Effector memory CD4-positive, alpha-beta T cell (primary cell): ENCODE data around the gene GRB7.

Experiments
- DNase-seq, 3 donors: peaks; one replicate each; pipeline ENCODE4 v3.0.0-alpha.2; 2020
- H3K27ac ChIP-seq: 2 replicates; pipeline ENCODE4 v1.7.0; 2013; ENCODE audit warnings: mild to moderate bottlenecking, low read length, moderate library complexity; ENCODE audit not compliant: insufficient read depth, poor library complexity, severe bottlenecking
- H3K27me3 ChIP-seq: replicated peaks from 2 replicates; pipeline ENCODE4 v1.7.0; 2013; ENCODE audit warnings: mild to moderate bottlenecking, low read length; ENCODE audit not compliant: insufficient read depth, control insufficient read depth, poor library complexity, severe bottlenecking
- H3K36me3 ChIP-seq: 2 replicates; pipeline ENCODE4 v1.7.0; 2013; ENCODE audit warnings: mild to moderate bottlenecking, low read length, moderate library complexity; ENCODE audit not compliant: control insufficient read depth, insufficient read depth
- H3K4me1 ChIP-seq: 2 replicates; pipeline ENCODE4 v1.7.0; 2013; ENCODE audit warnings: low read length, mild to moderate bottlenecking; ENCODE audit not compliant: control insufficient read depth, insufficient read depth, poor library complexity, severe bottlenecking
- H3K4me3 ChIP-seq: 2 replicates; pipeline ENCODE4 v1.7.0; 2013; ENCODE audit warnings: low read length, low read depth, mild to moderate bottlenecking; ENCODE audit not compliant: insufficient read depth, poor library complexity, severe bottlenecking
- H3K9me3 ChIP-seq: 2 replicates; pipeline ENCODE4 v1.7.0; 2013; ENCODE audit warnings: mild to moderate bottlenecking, low read length, moderate library complexity; ENCODE audit not compliant: control insufficient read depth

Gene GRB7

DNA sequence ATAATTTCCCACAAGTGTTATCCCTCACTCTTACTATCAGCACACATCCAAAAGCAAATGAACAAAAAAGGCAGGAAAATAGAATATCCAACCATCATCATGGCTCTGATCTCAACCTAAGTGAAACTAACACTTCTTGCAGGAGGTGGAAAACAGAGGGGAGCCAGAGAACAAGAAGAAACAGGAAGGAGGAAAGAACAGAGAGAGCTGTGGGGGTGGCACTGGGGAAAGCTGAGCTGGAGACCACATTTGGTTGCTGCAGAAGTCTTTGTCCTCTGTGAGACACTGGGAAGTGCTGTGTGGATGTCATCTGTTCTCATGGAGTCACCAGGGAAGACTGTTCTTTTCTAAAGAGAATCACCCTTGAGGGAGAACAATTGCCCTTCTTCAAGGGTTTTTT lies 34.7 kb downstream of the GRB7 start:
- peak overlapping the region; percentile 77 for H3K27ac ChIP-seq
- H3K27me3 ChIP-seq, result no peaks in the 10 kb centered on the region
- H3K4me3 ChIP-seq, result peak overlapping the region; percentile 23
- peaks cover 63% of the 10 kb centered on the region for H3K4me1 ChIP-seq
- peaks cover 7% of the 10 kb centered on the region for H3K36me3 ChIP-seq
- DNase-seq, result no peak
- no peaks in the 10 kb centered on the region for H3K9me3 ChIP-seq

DNA sequence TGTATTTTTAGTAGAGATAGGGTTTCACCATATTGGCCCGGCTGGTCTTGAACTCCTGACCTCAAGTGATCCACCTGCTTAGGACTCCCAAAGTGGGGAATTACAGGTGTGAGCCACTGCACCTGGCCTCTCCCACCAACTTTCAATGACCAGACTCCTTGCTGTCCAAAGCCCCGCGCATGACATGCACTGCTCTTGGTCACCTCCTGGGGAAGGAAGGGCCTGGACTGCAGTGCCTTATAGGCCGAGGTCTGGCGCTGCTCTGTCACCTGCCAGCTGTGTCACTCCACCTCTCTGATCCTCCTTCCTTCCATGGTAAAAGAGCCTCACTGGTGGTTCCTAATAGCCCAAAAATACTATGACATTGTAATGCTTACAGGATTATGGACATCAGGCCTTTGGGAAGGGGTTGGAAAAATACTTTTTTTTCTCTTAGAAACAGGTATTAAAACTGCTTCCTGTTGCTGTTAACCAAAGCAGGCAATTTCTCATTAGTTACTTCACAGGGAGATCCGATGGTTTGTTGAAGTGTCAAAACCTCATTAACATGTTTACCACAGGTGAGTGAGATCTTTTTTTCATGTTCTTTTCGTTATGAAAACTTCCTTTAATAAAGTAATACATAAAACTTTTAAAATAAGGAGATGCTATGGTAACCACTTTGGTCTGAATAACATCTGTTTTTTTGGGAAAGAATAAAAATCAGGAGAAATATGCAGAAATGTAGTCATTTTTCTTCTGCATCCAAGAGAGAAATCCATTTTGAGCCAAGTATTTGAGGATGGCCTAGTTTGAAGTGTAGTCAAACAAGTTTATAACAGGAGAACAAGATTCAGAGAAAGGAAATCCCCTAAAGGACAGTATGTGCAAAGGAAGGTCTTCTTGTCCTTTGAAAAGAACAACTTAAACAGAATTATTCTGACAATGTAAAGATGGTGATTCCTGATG lies 35.5 kb downstream of the GRB7 start:
- H3K4me3 ChIP-seq, result peak overlapping the region; percentile 3
- H3K9me3 ChIP-seq, result no peaks in the 10 kb centered on the region
- H3K27ac ChIP-seq, result peak overlapping the region; percentile 77
- no peak for DNase-seq
- no peaks in the 10 kb centered on the region for H3K27me3 ChIP-seq
- H3K4me1 ChIP-seq, result peaks cover 63% of the 10 kb centered on the region
- H3K36me3 ChIP-seq, result peaks cover 7% of the 10 kb centered on the region

DNA sequence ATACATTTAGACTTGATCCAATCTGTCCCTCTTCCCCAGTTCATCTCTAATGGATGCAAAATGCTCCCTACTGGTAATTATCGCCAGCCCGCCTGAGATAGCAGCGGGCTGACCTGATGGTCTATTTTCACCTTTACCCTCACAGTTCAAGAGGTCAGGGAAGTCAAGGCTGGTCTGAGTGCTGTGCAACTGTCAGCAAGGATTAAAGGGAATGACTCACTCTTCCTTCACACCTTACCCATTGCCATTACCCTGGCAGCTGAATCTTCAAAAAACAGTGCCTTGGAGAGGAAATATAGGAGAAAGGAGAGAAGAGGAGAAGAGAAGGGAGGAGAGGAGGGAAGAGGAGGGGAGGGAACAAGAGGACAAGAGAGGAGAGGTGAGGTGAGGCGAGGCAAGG lies 36.3 kb downstream of the GRB7 start:
- no peaks in the 10 kb centered on the region for H3K27me3 ChIP-seq
- H3K27ac ChIP-seq, result peak overlapping the region; percentile 77
- no peak for DNase-seq
- H3K36me3 ChIP-seq, result peaks cover 3% of the 10 kb centered on the region
- H3K4me3 ChIP-seq, result peak overlapping the region; percentile 16
- no peaks in the 10 kb centered on the region for H3K9me3 ChIP-seq
- peaks cover 57% of the 10 kb centered on the region for H3K4me1 ChIP-seq

DNA sequence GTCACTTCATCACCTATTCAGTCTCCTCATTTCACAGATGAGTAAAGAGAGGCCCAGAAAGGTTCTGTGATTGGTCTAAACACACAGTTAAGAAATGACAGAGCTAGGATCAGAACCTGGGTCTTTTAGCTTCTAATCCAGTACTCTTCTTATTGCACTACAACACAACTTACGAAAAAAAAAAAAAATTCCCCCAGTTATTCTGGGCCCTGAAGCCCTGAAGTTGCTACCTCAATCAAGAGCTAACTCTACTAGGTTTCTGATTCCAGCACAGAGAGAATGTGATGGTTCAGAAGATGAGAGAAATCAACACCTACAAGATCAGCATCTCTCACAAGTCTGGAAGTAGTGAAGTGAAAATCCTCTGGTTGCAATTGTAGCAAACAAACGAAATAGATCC lies 37.3 kb downstream of the GRB7 start:
- H3K27ac ChIP-seq, result peak overlapping the region; percentile 77
- H3K9me3 ChIP-seq, result no peaks in the 10 kb centered on the region
- H3K27me3 ChIP-seq, result no peaks in the 10 kb centered on the region
- no peaks in the 10 kb centered on the region for H3K36me3 ChIP-seq
- peak overlapping the region; percentile 28 for H3K4me3 ChIP-seq
- DNase-seq, result no peak
- H3K4me1 ChIP-seq, result peaks cover 51% of the 10 kb centered on the region

DNA sequence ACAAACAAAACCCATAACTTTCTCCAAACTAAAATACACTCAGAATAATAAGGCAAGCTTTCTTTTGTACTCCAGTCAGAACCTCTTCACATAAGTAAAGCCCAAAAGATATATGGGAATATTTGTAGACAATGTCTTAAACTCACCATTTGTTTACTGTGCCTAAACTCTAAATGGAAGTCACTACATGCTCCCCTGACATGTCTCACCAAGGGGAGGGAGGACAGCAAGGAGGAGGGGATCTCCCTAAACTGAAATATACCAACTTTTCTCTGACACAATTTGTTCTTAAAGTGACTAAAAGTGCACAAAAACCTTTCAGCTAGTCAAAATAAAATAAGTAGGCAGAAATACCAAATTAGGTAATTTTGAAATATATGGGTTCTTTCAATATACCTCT lies 38.5 kb downstream of the GRB7 start:
- Histone ChIP-seq H3K27ac (peak overlapping the region; percentile 77), H3K4me1 (peaks cover 50% of the 10 kb centered on the region), H3K4me3 (peak overlapping the region; percentile 57), H3K27me3 (no peaks in the 10 kb centered on the region), H3K36me3 (no peaks in the 10 kb centered on the region), H3K9me3 (no peaks in the 10 kb centered on the region)
- DNase-seq, result no peak

DNA sequence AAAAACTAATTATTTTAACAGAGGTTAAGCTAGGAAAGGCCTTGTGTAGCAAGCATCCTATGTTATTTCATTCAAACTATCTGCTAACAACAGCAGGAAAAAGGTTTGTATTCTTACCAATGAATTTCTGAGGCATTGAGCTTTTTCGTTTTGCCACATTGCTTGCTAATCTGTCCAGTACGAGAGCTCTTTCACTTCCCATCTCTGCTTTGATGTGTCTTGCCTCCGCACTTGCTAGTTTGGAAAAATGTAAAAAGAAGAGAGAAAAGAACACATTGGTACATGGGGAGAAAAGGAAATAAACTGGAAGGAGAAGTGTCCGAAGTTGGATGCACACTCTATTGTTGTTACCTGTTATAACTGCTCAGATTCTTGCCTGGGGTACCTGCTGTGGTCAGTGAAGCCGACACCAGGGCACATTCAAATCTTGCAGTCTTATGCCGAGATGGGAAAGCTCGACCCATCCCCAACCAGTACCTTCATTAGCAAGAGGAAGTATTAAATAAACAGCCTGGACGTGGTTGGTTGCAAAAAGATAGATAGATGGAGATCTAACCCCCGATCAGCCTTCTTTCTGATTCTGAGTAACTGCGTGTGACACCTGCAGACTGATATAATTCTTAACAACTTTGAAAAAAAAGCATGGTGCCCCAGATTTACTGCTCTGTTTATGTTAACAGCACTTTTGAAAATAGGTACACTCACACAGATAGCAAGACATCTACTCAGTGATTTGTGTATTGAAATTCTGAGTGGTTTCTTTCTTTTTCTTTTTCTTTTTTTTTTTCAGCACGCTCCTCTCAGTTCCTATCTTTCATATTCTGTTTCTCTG lies 40.0 kb downstream of the GRB7 start:
- Histone ChIP-seq H3K27me3 (no peaks in the 10 kb centered on the region), H3K36me3 (no peaks in the 10 kb centered on the region), H3K4me3 (peak overlapping the region; percentile 57), H3K27ac (peak overlapping the region; percentile 77), H3K4me1 (peaks cover 36% of the 10 kb centered on the region), H3K9me3 (no peaks in the 10 kb centered on the region)
- DNase-seq, result no peak

DNA sequence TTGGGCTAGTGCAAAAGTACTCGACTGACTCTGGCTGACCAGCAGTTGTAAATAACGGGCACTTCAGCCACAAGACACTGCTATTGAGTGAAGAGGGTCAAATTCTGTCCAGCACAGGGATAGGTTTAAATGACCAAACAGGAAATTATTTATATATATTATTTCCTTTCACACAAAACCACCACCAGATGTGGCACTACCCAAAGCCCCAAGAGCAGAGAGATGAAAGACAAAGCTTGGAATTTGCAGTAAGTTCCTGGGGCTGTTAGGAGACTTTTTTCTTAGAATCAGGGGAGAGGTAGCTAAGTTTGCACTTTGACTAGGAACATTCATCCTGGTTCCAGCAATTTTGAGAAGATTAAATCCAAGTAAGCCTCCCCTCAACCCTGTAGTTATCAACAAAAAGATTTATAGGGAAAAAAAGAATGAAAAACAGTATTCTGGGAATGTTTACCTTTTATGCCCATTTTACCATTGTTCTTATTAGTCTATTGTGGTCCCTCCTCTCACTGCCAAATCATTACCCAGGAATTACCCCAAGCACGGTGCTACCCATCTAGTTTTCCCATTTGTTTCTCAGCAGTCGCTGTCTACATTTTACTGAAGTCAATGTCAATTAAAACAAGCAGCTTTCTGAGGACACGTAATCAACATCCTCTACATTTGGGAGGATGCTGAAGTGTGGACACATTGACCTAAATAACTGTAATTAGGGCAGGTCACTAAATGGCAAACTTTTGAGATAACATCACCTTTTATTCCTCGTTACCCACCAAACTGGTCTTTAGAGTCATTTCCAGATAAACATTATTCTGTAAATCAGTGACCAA lies 43.5 kb downstream of the GRB7 start:
- no peak for DNase-seq
- peaks cover 14% of the 10 kb centered on the region for H3K4me1 ChIP-seq
- no peaks in the 10 kb centered on the region for H3K36me3 ChIP-seq
- no peaks in the 10 kb centered on the region for H3K9me3 ChIP-seq
- H3K27ac ChIP-seq, result peak overlapping the region; percentile 77
- no peaks in the 10 kb centered on the region for H3K27me3 ChIP-seq
- no peak overlapping the region for H3K4me3 ChIP-seq

DNA sequence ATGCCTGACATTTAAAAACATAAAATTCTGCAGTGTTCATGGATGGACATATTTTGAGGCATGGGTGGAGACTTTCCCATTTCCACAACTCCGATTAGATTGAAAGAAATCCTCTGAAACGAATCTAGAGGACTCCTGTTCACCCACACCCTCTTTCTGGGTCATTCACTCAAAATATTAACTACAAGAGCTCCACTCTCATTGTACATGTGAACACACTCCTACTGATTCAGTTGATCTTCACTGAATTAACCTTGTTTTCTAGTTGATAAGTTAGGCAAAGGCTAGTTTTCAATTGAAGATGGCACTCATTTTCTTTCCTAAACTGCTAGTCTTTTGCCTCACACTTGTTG lies 44.1 kb downstream of the GRB7 start:
- Histone ChIP-seq H3K4me1 (peaks cover 14% of the 10 kb centered on the region), H3K27me3 (no peaks in the 10 kb centered on the region)

DNA sequence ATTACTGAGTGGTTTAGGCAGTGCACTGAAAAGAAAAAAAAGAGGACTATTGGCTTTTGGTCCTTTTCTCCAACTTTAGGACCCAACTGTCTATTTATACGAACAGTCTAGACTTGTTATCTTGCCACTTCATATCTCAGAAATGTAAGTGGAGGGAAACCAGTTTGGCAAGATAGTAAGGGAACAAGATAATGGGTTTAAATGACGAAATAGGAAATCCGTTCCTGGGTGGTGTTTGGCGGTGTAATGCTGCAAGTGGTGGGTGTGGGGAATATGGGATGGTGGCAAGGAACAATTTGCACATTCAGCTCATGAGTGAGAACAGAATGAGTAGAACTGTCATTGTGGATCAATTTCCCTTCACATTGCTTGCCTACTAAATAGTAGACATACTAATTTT lies 44.7 kb downstream of the GRB7 start:
- H3K4me1 ChIP-seq, result peaks cover 14% of the 10 kb centered on the region
- no peak for DNase-seq
- H3K36me3 ChIP-seq, result peaks cover 3% of the 10 kb centered on the region
- no peak overlapping the region for H3K4me3 ChIP-seq
- no peaks in the 10 kb centered on the region for H3K27me3 ChIP-seq
- no peak overlapping the region for H3K27ac ChIP-seq
- no peaks in the 10 kb centered on the region for H3K9me3 ChIP-seq

More for the DNA sequence above, 44.1 kb downstream of the GRB7 start:
- H3K27ac ChIP-seq, result peak overlapping the region; percentile 77
- no peak overlapping the region for H3K4me3 ChIP-seq
- no peaks in the 10 kb centered on the region for H3K9me3 ChIP-seq
- no peak for DNase-seq
- no peaks in the 10 kb centered on the region for H3K36me3 ChIP-seq
